Epithelial cell of proximal tubule (primary cell): ENCODE measurements around the gene PUM2. TPM values are rescaled to one million over a fixed set of nuclear protein-coding genes. Genes with fewer than 3 reads are reported as not detected.

Experiments
- DNase-seq: peaks from one replicate; pipeline ENCODE4 v3.0.0-alpha.2; 2011; ENCODE audit warnings: low read depth
- H3K4me3 ChIP-seq: 2 replicates; pipeline ENCODE4 v1.5.1; 2011; ENCODE audit warnings: low read depth, mild to moderate bottlenecking, low read length
- CTCF ChIP-seq: conservative IDR thresholded peaks from 2 replicates; pipeline ENCODE4 v1.5.1; 2012; ENCODE audit warnings: low read depth, mild to moderate bottlenecking, low read length
- total RNA-seq: library from RNA; depleted of rRNA; stranded (reverse); fragments of >200 nt; gene quantifications from 2 replicates; pipeline ENCODE4 v1.2.3, GENCODE V29; 2015

The PUM2 gene
- total RNA-seq, 1 donor from 2014 or later: 14.9 TPM

GRCh38 chr2:20200697-20201555 is 149.7 kb downstream of the PUM2 start:
- no peak overlapping the region for H3K4me3 ChIP-seq
- no peak for DNase-seq
- TF ChIP-seq CTCF: no peak

- H3K4me3 ChIP-seq: no peak overlapping the region
- no peak for TF ChIP-seq CTCF
- no peak for DNase-seq
Observed at GRCh38 chr2:20199633-20200270, 150.9 kb downstream of the PUM2 start.

- no peak for TF ChIP-seq CTCF
- H3K4me3 ChIP-seq: no peak overlapping the region
- no peak for DNase-seq
Observed at GRCh38 chr2:20198796-20199632, 151.6 kb downstream of the PUM2 start.

Other genes starting within 250 kb of the PUM2 start
- 115 and 134 TPM in 2 replicates for gene SDC1, start 125.7 kb downstream of the PUM2 start, total RNA-seq
- gene RHOB, start 96.2 kb upstream of the PUM2 start, total RNA-seq: 160 and 161 TPM in 2 replicates